ENCODE results near the gene TADA2A. TPM values are rescaled to one million over a fixed set of nuclear protein-coding genes. Genes with fewer than 3 reads are reported as not detected.
"Not testable (repeated sequence)": the region's sequence is repeated elsewhere in the genome, so short reads cannot be mapped to it uniquely, and the experiment has no call there.

The TADA2A gene
- total RNA-seq, 2 donors from 2014 or later, result 8.1 to 14.7 TPM

GRCh38 chr17:37446027-37446426, 39.3 kb downstream of the TADA2A start:
- no peak for TF ChIP-seq CTCF (IDR thresholded peaks at IDR 0.05)
- no peak for ATAC-seq (ENCODE audit: insufficient number of reproducible peaks, low FRiP score, low read depth)
- Histone ChIP-seq H3K4me1 (ENCODE audit: control insufficient read depth in 1 of 2, low read depth in 2 of 2) (no peaks in the 10 kb centered on the region), H3K27me3 (replicated peaks; ENCODE audit: insufficient read depth) (no peaks in the 10 kb centered on the region), H3K36me3 (peaks cover 24% of the 10 kb centered on the region), H3K27ac (no peak overlapping the region), H3K4me3 (no peak overlapping the region), H3K9me3 (no peaks in the 10 kb centered on the region)
- no peak for DNase-seq (ENCODE audit: low spot score)

DNA sequence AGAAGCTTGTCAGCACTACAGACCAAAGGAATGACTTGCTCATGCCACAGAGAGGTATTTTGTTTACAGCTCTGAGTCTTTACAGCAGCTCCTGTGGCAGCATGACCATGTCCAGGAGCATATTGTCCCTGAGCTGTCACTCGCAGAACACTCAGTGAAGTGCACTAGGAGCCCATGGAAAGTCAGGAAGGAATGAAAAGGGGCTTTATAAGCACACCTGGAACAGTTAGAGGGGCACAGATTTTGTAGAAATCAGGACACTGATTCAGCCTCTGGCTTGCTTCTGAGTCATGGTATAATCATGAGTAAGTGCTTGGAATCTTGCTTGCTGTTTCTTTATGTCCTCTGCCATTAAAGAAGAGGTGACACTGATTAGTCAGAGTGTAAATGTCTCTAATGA, 41.0 kb downstream of the TADA2A start:
- Histone ChIP-seq H3K27ac (no peak overlapping the region), H3K4me3 (no peak overlapping the region), H3K27me3 (replicated peaks; ENCODE audit: insufficient read depth) (no peaks in the 10 kb centered on the region), H3K36me3 (peaks cover 20% of the 10 kb centered on the region), H3K9me3 (no peaks in the 10 kb centered on the region), H3K4me1 (ENCODE audit: control insufficient read depth in 1 of 2, low read depth in 2 of 2) (peaks cover 0 to 2% of the 10 kb centered on the region in 2 donors)
- TF ChIP-seq CTCF (IDR thresholded peaks at IDR 0.05), result no peak
- DNase-seq (ENCODE audit: low spot score), result no peak
- ATAC-seq (ENCODE audit: insufficient number of reproducible peaks, low FRiP score, low read depth), result no peak

DNA sequence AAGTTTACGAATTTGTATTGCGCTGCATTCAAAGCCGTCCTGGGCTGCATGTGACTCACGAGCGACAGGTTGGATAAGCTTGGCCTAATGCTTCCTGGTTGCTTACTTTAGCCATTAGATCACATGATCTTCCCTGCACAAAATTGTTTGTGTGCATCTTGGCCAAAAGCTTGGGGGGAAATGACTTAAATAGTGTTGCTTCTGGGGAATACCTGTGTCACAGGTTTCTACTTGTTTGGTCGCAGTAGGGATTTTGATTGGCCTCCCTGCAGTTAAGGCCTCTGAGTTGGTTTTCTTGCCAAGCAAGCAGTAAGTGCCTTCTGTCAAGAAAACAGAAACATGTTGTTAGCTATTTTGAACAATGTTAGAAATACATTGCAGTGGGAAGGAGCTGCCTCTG, 43.4 kb downstream of the TADA2A start:
- TF ChIP-seq CTCF (IDR thresholded peaks at IDR 0.05), result no peak
- no peak overlapping the region for H3K27ac ChIP-seq
- peaks cover 0 to 6% of the 10 kb centered on the region in 2 donors for H3K4me1 ChIP-seq (ENCODE audit: control insufficient read depth in 1 of 2, low read depth in 2 of 2)

DNA sequence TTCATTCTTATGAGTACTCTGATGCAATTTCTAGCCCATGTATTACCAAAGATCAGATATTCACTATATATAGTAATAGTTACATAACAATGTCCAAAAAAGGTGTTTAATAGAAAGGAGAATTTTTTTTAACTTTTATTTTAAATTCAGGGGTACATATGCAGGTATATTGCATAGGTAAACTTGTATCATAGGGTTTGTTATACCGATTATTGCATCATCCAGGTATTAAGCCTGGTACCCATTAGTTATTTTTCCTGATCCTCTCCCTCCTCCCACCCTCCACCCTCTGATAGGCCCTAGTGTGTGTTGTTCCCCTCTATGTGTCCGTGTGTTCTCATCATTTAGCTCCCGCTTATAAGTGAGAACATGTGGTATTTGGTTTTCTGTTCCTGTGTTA, 51.1 kb downstream of the TADA2A start:
- not testable (repeated sequence) for H3K36me3 ChIP-seq; H3K27ac ChIP-seq; H3K4me1 ChIP-seq (ENCODE audit: control insufficient read depth in 1 of 2, low read depth in 2 of 2)

More for the DNA sequence above, 43.4 kb downstream of the TADA2A start:
- H3K4me3 ChIP-seq, result no peak overlapping the region
- DNase-seq (ENCODE audit: low spot score) (no peak), ATAC-seq (ENCODE audit: insufficient number of reproducible peaks, low FRiP score, low read depth) (no peak)
- no peaks in the 10 kb centered on the region for H3K9me3 ChIP-seq
- peaks cover 11% of the 10 kb centered on the region for H3K36me3 ChIP-seq
- no peaks in the 10 kb centered on the region for H3K27me3 ChIP-seq (replicated peaks; ENCODE audit: insufficient read depth)

DNA sequence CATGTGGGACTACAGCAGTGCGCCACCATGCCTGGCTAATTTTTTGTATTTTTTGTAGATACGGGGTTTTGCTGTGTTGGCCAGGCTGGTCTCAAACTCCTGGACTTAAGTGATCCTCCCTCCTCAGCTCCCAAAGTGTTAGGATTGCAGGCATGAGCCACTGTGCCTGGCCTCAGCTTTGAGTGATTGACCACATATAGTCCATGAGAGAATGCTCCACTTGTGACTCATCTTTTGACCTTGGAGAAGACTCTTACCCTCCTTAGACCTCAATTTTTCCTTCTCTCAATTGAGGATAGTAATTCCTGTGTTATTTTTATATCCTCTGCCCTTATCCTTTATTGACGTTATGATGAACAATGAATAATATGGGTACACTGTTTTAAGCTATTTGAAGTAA, 52.1 kb downstream of the TADA2A start:
- no peak for TF ChIP-seq CTCF (IDR thresholded peaks at IDR 0.05)
- ATAC-seq (ENCODE audit: insufficient number of reproducible peaks, low FRiP score, low read depth), result no peak
- Histone ChIP-seq H3K36me3 (peaks cover 6% of the 10 kb centered on the region), H3K9me3 (no peaks in the 10 kb centered on the region), H3K27ac (no peak overlapping the region), H3K4me3 (no peak overlapping the region), H3K4me1 (ENCODE audit: control insufficient read depth in 1 of 2, low read depth in 2 of 2) (no peaks in the 10 kb centered on the region), H3K27me3 (replicated peaks; ENCODE audit: insufficient read depth) (no peaks in the 10 kb centered on the region)
- no peak for DNase-seq (ENCODE audit: low spot score)

More for the DNA sequence above, 51.1 kb downstream of the TADA2A start:
- not testable (repeated sequence) for H3K9me3 ChIP-seq; H3K27me3 ChIP-seq (replicated peaks; ENCODE audit: insufficient read depth); H3K4me3 ChIP-seq; DNase-seq (ENCODE audit: low spot score); ATAC-seq (ENCODE audit: insufficient number of reproducible peaks, low FRiP score, low read depth)

- DNase-seq (ENCODE audit: low spot score) (no peak), ATAC-seq (ENCODE audit: insufficient number of reproducible peaks, low FRiP score, low read depth) (no peak)
- Histone ChIP-seq H3K36me3 (peaks cover 7% of the 10 kb centered on the region), H3K4me1 (ENCODE audit: control insufficient read depth in 1 of 2, low read depth in 2 of 2) (no peaks in the 10 kb centered on the region), H3K27ac (no peak overlapping the region), H3K27me3 (replicated peaks; ENCODE audit: insufficient read depth) (no peaks in the 10 kb centered on the region), H3K9me3 (no peaks in the 10 kb centered on the region), H3K4me3 (no peak overlapping the region)
- no peak for TF ChIP-seq CTCF (IDR thresholded peaks at IDR 0.05)
Observed at GRCh38 chr17:37461668-37462067, 55.0 kb downstream of the TADA2A start.

Data from thoracic aorta (tissue), 2 donors.